HTR-8/SVneo (cell line): ENCODE data around the gene ZC3H6.
"Not testable (repeated sequence)": the region's sequence is repeated elsewhere in the genome, so short reads cannot be mapped to it uniquely, and the experiment has no call there.

Experiments used
- DNase-seq: peaks from one replicate; pipeline ENCODE4 v3.0.0; 2011; ENCODE audit warnings: low spot score, mixed read lengths; ENCODE audit not compliant: insufficient read length
- FAIRE-seq: peaks from 2 replicates; lab custom pipeline; 2011; peaks lifted over from hg19 to GRCh38; lab: Jason Lieb, UNC

ZC3H6 gene

DNA sequence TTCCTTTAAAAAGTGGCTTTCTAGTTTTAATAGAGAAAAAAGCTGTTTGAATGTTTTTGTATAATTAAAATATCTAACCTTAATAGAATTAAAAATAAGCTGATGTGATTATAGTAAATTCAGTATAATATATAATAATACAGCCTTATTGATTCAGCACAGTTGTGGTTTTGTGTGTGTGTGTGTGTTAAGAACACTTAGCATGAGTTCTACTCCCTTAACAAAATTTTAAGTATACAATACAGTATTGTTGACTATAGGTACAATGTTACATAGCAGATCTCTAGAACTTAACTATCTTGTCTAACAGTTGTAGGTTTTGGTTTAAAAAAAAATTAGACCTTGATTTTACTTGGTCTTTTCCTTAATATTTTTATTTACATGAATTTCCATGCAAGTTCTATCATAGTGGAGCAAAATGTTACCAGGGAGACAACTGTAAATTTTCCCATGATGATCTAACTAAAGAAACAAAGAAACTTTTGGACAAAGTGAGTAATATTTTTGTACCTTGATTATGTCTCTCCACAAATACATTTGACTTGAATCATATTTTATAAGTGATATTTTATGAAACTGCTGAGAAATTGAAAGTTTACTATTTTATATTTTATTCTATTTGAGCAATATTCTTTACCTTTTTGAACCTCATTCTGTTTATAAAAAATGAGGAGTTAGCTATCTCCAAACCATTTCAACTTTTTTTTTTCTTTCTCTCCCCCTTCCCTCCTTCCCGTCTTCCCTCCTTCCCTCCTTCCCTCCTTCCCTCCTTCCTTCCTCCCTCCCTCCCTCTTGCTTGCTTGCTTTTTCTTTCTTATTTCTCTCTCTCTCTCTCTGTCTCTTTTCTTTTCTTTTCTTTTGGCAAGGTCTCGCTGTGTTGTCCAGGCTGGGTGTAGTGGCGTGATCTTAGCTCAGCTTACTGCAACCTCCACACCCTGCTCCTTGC is 46.3 kb downstream of the ZC3H6 start:
- no peak for FAIRE-seq
- DNase-seq, result no peak

DNA sequence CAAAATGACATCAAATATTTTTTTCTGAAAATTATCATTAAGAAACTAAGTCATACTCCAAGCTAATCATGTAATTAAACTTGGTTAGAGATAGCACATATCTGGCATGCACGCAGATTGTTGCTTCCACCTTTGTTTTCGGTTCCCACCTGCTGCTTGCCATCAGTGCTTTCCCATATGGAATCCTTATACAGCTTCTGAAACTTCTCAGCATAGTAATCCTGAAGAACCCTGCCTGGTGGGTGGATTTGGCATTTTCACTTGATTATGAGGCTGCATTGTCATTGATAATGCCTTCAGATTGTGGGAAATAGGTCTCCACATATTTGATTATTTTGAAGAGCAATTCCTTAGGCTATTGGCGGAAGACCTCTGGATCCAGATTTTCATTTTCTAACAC is 47.5 kb downstream of the ZC3H6 start:
- no peak for DNase-seq
- FAIRE-seq, result no peak

- DNase-seq, result no peak
- no peak for FAIRE-seq
Observed at GRCh38 chr2:112332123-112332696, 56.8 kb downstream of the ZC3H6 start.

- DNase-seq (no peak), FAIRE-seq (no peak)
Observed at GRCh38 chr2:112335600-112335999, 60.2 kb downstream of the ZC3H6 start.

- DNase-seq (no peak), FAIRE-seq (no peak)
Observed at GRCh38 chr2:112339986-112340385, 64.6 kb downstream of the ZC3H6 start.

DNA sequence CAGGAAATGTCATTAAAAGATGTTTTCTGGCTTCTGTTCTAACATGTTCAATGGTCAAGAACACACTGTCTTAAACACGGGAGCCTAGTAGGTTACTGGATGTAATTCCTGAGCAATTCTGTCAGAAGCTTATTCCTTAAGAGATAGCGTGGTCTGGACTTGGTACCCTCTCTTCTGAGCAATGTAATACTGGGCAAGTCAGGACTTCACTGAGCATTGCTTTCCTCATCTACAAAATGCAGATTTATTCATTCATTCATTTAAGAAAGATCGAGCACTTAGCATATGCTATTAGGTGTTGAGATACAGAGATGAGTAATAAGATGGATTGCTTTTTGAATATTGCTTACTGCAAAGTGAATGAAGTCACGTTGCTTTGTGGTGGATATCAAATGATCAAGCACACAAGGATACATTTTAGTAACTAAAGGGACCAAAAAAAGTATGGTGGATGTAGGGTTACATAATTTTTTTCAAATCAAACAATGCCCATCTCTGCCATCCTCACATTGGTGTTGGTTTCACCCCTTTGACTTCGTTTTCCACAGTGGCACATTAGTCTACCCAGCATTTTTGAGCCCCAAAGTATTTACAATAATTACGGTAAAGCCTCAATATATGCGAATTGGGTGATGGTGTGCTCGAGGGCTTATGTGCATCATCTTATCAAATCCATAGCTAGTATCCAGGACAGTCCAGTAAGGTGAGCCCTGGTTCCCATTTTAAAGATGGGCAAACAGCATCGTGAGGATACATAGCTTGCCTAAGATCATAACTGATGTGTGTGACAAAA is 65.3 kb downstream of the ZC3H6 start:
- FAIRE-seq, result no peak
- no peak for DNase-seq

- no peak for DNase-seq
- FAIRE-seq, result no peak
Observed at GRCh38 chr2:112342067-112342550, 66.7 kb downstream of the ZC3H6 start.

DNA sequence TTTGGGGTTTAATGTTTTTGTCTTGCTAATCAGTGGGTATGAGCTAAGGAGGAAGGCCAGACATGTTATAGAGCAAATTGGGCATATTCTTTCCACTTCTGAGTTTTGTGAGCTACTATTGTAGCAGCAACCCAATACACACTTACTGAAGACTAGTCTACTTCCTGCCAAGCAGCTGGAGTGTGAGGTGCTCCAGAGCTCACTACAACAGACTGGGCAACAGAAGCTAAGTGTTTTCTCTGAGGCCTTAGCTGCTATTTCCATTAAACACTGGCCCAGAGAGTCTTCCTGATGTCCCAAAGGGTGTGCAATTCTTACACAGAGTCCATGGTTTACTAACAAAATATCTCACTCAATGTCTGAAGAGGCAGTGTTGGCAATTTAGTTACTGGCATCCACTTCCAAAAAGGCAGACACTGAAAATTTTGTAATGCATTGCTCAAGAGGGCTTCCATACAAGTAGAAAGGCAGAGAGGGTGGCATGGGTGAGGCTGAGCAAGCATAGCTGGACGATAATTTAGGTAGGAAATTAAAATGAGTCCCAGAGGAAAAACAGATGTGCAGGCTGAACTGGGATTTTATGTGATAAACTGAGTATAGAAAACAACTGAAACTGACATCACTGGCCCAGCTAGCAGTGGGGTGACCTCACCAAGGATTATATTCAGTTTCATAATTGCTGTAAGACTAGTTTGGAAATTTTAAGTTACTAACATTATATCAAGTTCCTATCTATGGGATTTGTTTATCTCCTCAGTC is 68.6 kb downstream of the ZC3H6 start:
- no peak for FAIRE-seq
- no peak for DNase-seq

DNA sequence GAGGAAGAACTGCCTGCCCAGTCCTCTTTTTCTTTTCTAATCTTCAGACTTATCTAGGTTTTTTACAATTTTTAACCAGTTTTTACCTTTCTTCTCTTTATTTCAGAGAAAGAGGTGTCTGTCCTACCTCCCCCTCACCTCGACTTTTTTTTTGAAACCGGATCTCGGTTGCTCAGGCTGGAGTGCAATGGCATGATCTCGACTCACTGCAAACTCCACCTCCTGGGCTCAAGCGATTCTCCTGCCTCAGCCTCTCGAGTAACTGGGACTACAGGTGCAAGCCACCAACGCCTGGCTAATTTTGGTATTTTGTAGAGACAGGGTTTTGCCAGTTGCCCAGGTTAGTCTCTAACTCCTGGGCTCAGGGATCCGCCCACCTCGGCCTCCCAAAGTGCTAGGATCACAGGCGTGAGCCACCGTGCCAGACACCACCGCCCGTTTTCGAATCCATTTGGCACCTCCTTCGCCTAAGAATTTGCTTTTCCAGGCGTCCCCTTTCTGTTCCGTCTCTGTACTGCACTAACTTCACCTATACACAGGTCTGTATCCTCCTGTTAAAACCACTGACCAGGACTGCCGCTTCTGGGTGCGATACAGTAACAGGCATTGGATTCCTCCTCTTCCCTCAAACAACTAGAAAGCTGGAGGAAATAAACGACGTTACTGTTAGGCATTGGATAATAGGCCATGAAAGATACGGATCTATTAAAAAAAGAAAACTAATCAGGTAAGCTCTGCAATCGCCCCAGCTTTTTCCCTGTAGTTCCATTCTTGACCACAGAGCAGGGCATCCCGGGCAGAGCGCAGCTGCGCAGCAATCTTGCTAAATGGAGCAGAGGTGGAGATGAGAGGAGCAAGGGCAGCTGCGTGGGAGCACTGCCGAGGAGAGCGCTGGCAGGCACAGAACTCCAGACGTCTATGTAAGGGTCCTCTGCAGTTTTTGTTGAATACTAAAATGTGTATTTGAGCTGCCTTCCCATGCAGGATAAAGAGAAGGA is 69.9 kb downstream of the ZC3H6 start:
- FAIRE-seq, result no peak
- DNase-seq, result no peak

GRCh38 chr2:112352292-112352691 is 76.9 kb downstream of the ZC3H6 start:
- DNase-seq, FAIRE-seq: not testable (repeated sequence)

- not testable (repeated sequence) for FAIRE-seq
Observed at GRCh38 chr2:112352809-112353603, 77.6 kb downstream of the ZC3H6 start.

DNA sequence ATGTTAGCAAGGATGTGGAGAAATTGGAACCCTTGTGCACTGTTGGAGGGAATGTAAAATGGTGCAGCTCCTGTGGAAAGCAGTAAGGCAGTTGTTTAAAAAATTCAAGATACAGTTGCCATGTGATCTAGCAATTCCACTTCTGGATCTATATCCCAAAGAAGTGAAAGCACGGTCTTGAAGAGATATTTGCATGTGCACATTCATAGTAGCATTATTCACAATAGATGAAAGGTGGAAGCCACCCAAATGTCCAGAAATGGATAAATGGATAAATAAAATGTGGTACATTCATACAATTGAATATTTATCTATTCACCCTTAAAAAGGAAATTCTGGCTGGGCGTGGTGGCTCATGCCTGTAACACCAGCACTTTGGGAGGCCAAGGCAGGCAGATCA is 78.9 kb downstream of the ZC3H6 start:
- DNase-seq, FAIRE-seq: not testable (repeated sequence)

More at GRCh38 chr2:112352809-112353603, 77.6 kb downstream of the ZC3H6 start:
- DNase-seq, result not testable (repeated sequence)

GRCh38 chr2:112360055-112360454 is 84.7 kb downstream of the ZC3H6 start:
- FAIRE-seq, result not testable (repeated sequence)

More at GRCh38 chr2:112360055-112360454, 84.7 kb downstream of the ZC3H6 start:
- DNase-seq, result not testable (repeated sequence)
